Adrenal gland (tissue), 5 donors: Measurements from ENCODE around the gene UFD1.

Experiments
- POLR2A ChIP-seq, 2 donors: fragments of 450-650 bp; IDR thresholded peaks; one replicate each; pipeline ENCODE4 v1.6.1; 2017; ENCODE audit warnings: antibody characterized with exemption in 2 of 2, mild to moderate bottlenecking in 2 of 2, moderate library complexity in 1 of 2
- TF ChIP-seq, protein P1 (sequence below), 6 experiments: fragments of 450-650 bp in 4 of 6; fragments of 200-600 bp in 2 of 6; sonication (generic) in 1 of 6; IDR thresholded peaks; 1 replicate in 5 of 6; 2 replicates in 1 of 6; pipeline versions ENCODE4 v1.5.1 to v1.8.0; 2016 to 2021; ENCODE audit warnings: antibody characterized with exemption in 6 of 6, mild to moderate bottlenecking in 2 of 6, moderate library complexity in 1 of 6
- donor health status: DM: no; HTN: no; CAD: no.

GRCh38 chr22:19411690-19412045 is 67.3 kb downstream of the UFD1 start:
- TF ChIP-seq, protein P1, sequence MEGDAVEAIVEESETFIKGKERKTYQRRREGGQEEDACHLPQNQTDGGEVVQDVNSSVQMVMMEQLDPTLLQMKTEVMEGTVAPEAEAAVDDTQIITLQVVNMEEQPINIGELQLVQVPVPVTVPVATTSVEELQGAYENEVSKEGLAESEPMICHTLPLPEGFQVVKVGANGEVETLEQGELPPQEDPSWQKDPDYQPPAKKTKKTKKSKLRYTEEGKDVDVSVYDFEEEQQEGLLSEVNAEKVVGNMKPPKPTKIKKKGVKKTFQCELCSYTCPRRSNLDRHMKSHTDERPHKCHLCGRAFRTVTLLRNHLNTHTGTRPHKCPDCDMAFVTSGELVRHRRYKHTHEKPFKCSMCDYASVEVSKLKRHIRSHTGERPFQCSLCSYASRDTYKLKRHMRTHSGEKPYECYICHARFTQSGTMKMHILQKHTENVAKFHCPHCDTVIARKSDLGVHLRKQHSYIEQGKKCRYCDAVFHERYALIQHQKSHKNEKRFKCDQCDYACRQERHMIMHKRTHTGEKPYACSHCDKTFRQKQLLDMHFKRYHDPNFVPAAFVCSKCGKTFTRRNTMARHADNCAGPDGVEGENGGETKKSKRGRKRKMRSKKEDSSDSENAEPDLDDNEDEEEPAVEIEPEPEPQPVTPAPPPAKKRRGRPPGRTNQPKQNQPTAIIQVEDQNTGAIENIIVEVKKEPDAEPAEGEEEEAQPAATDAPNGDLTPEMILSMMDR (IDR thresholded peaks at IDR 0.05), result no peak
- no peak for TF ChIP-seq POLR2A (IDR thresholded peaks at IDR 0.05)
